ENCODE data around the gene GPR31.

The GPR31 gene

DNA sequence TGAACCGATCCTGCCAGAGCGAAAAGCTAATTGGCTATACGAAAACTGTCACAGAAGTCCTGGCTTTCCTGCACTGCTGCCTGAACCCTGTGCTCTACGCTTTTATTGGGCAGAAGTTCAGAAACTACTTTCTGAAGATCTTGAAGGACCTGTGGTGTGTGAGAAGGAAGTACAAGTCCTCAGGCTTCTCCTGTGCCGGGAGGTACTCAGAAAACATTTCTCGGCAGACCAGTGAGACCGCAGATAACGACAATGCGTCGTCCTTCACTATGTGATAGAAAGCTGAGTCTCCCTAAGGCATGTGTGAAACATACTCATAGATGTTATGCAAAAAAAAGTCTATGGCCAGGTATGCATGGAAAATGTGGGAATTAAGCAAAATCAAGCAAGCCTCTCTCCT, 20.7 kb downstream of the GPR31 start:
- DNase-seq, result no peak

DNA sequence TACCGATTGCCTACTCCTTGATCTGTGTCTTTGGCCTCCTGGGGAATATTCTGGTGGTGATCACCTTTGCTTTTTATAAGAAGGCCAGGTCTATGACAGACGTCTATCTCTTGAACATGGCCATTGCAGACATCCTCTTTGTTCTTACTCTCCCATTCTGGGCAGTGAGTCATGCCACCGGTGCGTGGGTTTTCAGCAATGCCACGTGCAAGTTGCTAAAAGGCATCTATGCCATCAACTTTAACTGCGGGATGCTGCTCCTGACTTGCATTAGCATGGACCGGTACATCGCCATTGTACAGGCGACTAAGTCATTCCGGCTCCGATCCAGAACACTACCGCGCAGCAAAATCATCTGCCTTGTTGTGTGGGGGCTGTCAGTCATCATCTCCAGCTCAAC, 21.4 kb downstream of the GPR31 start:
- DNase-seq, result no peak

DNA sequence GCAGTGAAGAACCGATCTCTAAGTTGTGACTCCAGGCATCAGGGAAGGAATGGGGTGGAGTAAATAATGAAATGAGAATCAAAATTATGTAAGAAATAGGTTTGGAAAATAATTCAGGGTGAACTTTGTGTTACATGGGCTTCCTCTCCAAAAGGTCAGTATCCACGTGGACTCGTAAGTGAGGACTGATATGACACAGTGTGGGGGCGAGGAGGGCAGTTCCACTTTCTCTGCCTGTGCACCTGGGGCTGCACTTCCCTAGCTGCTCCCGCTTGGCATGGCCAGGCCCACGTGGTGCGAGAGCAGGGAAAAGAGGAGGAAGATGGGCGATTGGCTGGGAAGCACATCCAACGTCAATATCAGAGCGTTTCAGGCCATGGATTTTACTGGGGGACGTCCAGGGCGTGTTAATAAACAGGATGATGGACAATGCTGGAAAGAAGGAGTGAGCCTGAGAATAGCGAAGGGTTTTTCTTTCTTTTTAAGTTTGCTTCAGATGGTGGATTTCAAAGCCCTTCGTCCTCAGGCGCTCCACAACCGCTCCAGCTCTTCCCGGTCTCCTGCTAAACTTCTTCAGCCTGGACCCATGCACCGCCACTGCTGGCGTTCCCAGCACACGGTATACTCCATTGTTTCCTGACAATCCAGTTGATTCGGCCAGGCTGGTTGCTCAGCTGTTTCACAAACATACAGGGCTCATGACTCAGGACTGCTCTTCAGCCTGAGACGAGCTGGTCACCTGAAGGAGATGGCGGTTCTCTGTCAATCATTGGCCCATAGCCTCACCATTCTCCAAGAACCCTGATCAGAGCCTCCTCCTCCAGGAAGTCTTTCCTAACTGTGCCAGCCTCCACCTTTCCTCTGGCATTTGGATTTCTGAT, 23.1 kb downstream of the GPR31 start:
- DNase-seq, result no peak

DNA sequence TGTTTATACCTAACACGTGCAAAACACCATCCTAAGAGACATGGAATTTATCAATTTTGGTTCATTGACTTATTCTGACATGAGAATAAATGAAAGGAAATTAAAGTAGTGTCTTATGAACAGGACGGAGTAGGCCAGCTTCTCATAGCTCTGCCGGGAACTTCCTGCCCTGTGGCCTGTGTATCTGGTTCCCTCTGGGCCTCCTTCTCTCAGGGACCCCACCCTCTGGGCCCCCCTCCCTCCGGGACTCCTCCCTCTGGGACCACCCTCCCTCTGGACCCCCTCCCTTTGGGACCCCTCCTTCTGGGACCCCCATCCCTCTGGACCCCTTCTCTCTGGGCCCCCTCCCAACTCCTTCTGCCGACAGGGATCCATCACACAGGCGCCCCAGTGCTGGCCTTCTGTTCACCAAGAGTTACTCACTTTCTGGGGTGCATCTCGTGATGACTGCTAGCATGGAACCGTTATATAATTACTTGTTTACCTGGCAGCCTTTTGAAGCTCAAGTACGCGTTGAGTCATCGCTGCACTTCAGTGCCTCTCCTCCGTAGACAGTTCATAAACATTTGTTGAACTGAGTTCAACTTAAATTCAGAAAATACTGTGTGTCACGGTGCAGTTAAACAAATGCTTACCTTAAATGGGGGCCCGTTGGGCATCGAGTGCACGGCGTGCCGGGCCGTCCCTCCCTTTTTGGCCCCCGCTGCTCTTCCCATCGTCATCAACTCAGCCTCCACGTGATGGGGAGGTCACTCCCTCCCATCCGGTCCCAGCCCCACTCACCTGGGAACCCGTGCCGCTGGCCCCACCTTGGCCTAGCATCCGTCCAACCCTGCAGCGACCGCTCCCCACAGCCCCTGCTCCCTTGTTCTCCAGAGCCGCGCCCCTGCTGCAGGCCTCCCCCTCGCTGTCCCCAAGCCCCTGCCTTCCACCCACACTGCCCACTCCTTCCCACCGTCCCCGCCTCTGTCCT, 26.8 kb downstream of the GPR31 start:
- no peak for DNase-seq

DNA sequence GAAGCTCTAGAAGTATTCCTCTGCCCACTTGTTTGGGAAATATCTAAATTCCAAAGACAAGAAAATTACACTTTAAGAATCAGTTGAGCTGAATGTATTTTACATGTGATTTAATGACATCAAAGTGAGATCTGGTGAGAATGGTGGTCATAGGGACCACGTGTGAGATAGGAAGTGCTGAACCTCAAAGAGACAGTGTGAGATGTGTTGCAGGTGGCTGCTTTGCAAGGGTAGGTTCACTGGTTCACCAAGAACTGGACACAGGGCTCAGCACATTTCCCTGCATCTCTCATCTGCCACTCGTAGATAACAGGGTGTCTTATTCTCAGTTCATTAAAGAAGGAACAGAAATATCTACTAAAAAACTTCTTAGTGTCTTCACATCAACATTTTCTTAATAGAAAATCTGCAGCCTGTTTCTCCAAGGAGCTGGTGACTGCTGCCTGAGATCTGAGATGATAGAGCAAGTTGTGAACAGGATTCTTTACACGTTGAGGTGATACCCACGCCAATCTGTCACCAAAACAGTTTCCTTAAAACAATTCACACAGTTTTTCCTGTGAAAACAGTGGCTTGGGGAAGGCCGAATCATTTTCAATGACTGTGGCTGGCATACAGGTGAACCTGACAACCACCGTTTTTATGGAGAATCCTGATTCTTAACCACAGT, 27.6 kb downstream of the GPR31 start:
- DNase-seq, result no peak

DNA sequence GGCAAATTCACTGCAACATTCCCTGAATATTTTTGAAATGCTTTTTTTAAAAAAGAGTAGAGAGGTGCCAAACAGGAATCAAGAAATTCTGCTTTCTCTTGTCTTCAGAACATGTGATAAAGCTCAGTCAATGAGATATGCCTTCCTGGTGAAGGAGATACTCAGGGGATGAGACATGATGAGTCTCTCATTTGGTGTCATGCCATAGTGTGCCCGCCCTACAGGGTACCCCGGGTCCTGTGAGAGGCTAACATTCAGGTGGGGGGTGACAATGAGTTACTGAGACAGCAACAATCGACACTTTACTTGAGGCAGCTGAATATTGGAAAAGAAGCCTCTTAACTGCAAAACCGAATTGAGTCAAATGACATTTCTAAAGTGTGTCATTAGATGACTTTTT, 28.2 kb downstream of the GPR31 start:
- no peak for DNase-seq

DNA sequence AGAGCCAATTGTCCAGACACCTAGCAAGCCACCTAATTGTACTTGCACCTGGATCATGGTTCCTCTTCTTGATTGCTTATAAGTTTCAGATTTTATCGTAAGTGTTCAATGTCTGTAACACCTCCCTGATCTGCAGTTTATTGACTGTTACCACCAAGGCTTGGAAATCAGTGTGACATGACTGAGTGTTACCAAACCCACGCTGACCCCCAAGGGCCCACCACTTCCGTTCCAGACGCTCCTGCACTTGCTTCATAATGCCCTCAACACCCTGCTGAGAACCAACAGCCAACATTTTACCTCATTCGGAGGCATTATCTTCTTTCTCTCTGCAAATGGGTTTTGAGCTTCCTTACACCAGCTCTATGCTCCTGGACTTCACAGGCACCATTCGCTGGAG, 28.6 kb downstream of the GPR31 start:
- DNase-seq, result no peak

DNA sequence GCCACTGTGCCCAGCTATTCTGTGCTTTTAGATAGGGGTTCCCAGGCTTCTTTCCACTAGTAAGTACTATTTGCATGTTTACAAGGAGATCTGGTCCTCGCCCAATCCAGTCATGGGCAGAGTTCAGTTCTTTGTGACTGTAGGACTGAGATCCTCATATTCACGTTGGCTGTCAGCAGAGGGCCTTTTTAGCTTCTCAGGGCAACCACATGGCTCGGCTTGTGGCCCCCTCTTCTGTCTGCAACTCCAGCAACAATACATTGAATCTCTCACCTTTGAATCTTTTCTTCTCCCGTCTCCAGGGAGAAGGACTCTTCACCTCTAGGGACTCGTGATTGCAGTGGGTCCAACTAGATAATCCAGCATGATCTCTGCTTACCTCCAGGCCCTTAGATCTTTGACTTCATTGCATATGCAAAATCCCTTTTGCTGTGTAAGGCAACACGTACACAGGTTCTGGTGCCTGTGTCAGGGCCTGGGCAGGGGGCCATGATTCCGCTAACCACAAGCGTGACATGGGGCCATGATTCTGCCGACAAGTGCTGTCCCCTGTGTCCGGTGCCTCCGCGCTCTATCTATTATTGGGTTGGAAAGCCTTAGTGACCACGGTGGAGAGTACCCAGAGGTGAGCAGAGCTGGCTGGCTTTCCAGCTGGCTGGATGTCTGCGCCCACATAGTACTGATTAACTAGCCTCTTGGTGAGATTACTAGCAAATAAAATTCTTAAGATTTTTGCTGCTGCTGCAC, 29.8 kb downstream of the GPR31 start:
- DNase-seq, result no peak

DNA sequence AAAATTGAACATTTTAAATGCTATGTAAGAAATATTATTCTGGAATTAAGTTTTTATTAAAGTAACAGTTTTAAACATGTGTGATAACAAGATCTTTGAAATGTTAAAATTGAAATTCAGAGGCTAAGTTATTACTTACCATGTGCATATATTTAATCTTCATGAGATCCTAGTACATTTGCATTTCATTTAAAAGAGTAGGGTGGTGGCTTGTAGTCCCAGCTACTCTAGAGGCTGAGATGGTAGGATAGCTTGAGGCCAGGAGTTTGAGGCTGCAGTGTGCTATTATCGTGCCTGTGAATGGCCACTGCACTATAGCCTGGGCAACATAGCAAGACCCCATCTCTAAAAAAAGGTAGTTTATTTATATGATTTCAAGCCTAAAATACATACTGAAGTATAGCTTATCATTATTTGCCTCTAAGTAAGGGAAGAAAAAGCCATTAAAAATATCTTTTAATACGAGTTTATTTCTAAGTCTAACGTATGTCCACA, 31.9 kb downstream of the GPR31 start:
- no peak for DNase-seq

DNA sequence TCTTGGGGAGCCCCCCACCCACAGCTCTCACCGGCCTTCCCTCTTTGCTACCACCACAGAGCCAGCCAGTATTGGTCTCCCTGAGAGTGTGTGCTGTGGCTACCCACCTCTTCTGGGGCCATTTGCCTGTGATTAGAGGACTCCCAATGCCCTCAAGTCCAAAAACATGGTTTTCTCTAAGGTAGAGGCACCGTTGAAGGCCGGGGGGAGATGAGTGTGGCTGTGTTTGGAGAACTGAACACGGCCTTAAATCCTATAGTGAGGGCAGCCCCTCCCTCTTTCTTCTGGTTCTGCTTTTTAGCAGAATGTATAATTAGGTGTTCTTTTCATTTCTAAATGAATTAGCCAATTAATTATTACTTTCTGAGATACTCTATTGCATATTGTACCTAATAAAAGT, 32.4 kb downstream of the GPR31 start:
- no peak for DNase-seq

DNA sequence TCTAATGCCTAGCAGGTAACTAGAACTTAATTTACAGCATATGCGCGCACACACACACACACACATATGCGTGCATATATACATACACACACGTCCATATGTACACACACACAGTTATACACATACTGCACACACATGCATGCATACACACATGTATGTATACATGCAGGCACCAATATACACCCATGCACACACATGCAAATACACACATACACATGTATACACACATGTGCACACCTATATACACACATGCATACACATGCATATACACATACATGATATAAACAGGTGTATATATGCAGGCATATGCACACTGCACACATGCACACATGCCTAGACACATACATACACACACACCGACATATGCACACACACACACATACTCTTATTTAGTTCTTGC, 33.0 kb downstream of the GPR31 start:
- no peak for DNase-seq

DNA sequence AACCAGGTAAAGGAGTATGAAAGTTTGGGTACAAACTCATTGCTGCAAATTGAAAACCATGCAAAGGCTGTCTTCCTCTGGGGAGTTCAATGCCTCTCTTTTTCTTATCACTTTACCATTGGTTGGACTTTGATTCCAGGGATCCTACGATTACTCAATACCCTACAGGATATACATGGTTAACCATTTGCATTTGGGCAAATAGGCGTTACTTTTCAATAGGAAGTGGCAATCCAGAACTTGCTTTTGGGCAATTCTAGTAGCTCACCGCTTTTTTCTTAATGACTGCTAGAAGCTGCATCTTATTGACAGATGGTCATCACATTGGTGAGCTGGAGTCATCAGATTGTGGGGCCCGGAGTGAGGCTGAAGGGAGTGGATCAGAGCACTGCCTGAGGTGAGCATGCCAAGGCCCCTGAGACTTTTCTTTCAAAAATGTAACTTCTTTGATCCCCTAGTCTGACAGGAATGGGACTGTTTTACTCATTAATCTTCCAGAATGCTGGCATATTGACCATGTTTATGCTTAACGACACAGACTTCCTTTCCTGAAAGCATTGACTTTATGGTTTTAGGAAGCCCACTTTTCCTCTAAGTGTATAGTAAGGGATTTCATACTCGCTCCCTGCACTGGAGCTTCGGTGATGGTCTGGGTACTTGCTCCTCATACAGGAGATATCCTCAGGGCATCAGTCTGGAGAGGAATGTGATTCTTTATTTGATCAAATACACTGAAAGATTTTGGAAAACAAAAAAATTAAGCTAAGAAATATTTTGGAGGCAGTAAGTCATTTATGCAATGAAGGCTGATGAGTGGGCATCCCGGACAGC, 34.7 kb downstream of the GPR31 start, which contains the start of gene CCR6:
Gene CCR6, plus strand, starts transcription at position 270 of the 831 bp plus-strand sequence. CDS start 13,039 bp downstream, outside the sequence.
- no peak for DNase-seq

DNA sequence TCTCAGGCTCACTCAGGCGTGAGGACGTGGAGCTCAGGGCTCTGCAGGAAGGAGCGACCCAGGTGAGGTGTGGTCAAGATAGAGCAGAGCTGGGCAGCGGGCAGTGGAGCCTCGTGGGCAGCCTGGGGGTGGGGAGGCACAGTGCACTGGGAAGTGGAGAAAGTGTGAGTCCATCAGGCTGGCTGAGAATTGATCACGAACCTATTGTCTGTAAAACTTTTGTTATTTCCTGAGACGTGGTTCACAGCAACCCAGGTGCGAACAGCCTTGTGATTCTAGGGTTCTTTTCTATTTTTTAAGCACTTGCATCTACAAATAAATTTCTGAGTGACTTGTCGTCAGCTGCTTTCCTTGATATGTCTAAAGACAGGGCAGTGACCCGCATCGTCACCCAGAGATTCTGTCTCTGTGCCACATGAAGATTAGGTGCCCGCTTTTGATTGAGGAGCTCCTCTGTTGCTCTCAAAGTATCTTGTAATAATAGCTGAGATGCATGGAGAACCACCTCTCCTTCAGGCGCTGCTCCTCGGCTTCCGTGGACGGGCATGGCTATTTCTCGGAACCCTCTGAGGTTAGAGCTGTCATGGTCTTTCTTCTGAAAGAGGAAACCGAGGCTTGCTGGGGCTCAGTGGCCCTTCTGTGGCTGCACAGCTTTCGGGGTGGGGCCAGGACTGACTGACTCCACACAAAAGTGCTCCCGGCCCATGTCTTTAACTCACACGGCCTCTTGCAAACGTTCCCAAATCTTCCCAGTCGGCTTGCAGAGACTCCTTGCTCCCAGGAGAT, 35.5 kb downstream of the GPR31 start:
- no peak for DNase-seq

DNA sequence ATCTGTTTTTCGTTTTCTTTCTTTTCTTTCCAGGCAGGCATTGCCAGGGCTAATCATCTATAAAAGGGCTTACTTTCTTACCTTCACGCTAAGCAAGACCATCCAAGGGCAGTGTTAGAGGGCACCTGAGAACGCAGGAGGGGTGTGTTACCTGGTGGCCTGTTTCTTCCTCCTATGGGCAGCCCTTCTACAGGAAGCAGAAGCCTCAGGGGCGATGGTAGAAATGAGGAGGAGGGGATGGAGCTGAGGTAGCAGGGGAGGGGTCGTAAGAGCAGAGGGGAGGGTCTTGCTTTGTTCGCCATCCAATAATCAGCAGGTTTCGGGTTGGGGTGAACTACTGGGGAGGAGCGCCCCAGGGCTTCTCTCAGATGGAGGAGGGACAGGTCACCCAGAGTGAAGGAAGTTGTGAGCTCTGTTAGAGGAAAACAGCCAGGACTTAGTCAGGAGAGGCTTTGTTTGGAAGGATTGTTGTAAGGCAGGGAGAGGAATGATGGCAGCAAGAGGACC, 36.4 kb downstream of the GPR31 start:
- no peak for DNase-seq

DNA sequence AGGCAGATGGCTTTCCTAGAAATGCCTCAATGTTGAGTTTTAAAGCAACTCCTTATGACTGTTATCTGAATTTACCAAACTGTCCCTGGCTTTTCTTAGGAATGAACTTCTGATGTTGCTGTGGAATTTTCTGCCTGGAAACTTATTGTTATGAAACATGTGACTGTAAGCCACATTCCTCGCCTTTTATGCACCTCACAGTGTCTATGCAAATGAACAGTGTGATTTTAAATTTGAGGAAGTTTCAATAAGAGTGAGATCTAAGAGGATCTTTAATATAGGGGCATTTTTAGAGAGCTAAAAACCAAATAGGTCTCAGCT, 37.2 kb downstream of the GPR31 start:
- DNase-seq, result no peak

DNA sequence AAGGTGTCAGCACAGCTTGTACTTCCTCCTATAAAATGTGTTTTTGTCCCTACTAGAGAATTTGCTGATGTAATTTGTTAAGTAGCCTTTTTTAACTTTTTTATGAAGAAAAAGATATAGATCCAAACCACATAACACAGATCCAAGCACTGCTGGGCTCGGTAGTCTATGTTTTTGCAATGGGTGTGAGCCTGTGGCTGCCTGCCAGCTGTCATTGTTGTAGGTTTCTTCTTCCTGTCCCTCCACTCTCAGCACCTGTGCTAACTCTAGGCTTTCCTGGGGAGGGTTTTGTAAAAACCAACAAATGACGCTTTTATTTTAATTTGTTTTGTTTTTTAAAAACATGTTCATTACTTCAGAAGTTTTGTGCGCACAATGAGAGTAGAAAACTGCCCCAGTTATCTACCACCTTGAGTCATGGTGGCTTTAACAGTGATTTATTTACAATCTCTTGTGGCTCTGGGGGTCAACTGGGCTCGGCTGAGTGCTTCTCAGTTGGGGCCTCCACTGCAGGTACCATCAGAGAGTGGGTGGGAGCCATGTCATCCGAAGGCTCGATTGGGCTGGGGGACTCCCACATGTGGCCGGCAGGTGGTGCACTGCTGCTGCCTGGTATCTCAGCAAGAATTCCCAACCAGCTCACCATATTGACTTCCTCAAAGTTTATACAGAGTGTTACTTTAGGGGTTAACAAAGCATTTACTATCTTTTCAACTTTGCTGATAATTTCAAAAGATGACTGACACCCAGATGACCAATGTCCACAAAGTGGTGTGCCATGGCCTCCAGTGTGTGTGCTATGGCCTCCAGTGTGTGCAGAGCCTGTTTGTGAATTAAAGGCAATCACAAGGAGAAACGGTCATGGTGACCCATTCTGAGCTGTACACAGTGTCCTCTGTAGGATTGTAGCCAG, 37.9 kb downstream of the GPR31 start:
- peak; percentile 29 to 35 for DNase-seq

DNA sequence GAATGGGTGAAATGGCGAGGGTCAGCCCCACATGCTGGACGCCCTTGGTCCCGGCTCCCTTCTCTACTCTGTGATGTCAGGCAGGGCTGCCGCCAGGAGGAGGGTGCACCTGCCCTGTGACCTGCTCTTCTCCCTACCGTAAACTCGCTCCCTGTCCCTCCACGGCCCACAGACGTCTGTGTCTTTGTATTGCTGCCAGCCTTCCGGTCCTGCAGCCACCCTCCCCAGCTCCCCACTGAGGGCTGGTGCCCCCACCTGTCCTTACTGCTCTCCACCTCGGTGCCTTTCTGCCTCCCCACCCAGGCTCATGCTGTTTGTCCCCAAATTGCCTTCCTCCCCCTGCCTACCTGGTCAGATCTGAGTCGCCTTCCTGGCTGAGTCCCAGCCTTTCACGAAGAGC, 38.9 kb downstream of the GPR31 start:
- no peak for DNase-seq

DNA sequence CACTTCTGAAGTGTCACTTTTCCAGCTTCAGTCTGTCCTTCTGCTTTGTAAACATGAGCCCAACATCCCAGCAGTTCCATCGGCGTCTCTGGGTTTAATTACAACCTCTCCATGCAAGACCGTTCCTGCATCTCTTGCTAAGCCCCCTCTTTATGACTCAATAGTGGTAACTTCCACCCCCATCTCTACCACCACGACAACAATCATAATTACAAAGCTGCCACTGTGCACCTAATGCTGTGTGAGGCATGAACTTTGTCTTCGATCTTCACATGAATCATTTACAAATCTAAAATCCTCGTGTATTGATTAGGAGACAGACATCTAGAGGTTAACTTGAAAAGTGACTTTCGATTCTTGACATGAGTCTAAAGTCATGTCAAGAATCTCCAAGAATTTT, 39.8 kb downstream of the GPR31 start:
- no peak for DNase-seq

DNA sequence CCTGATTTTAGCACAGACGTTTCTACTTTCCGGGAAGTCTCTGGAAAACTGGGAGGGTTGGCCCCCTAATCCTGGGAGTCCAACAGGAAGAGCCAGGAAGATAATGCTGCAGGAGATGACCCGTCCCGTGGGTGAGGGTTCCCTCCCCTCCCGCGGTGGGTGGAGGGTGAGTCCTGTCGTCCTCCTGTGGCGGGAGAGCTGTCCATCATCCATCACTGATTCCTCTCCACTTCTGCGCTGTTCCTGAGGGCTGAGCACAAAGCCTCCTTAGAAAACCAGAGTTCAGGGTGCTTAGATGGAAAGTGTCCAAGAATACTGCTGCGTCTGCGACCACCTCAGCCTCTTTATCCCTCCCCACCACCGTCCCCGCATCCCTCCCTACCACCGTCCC, 40.9 kb downstream of the GPR31 start:
- DNase-seq, result no peak
